Glomerular visceral epithelial cell (primary cell): Measurements from ENCODE around the gene CCDC197.

Experiments used
- DNase-seq: peaks from one replicate; pipeline ENCODE4 v3.0.0-alpha.2; 2016; ENCODE audit errors: extremely low spot score

CCDC197 gene

DNA sequence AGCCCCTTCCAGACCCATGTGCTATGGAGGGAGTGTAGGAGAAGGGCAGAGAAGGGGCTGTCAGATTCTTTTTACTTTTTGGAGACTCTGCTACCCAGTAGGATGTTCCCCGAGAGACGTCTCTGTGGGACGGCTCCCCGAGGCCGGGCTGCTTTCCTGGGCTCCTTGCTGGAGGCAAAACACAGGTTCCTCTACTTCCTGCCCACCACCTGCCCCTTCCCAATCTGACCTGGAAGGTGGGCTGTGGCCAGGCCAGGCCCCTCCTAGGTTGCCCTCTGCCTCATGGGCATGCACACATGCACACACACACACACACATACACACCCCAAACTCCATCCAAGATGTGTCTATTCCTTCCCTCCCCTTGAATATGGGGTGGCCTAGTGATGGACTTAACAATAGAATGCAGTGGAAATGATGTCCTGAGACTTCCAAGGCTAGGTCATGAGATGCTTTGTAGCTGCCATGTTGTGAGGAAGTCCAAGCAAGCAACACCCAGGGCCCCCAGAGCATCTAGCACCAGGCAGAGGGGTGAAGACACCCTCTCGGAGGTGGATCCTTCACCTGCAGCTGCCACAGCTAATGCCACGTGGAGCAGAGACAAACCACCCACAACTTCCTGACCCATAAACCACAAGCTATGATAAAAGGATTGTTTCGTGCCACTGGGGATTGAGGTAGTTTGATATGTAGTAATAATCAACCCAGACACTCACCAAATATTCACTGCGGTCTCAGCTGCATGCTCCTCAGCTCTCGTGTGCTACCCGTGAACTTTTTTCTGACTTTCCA lies 19.1 kb upstream of the CCDC197 start:
- DNase-seq, result peak; percentile 97

DNA sequence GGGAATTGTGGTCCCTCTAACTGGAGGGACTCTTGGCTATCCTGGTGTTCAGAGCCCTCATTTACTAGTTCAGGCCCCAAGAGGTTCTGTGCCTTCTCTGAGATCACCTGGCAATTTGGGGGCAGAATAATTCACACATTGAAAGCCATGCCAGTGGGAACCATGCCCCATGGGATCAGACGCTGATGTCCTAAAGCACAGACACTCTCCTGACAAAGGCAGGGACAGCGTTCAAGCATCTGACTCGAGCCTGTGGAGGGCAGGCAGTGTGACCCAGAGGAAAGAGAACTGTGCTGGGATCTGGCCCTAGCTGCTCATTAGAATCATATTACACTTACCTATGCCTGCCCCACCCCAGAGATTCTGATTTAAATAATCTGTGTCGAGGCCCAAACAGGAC lies 18.4 kb upstream of the CCDC197 start:
- DNase-seq, result no peak

DNA sequence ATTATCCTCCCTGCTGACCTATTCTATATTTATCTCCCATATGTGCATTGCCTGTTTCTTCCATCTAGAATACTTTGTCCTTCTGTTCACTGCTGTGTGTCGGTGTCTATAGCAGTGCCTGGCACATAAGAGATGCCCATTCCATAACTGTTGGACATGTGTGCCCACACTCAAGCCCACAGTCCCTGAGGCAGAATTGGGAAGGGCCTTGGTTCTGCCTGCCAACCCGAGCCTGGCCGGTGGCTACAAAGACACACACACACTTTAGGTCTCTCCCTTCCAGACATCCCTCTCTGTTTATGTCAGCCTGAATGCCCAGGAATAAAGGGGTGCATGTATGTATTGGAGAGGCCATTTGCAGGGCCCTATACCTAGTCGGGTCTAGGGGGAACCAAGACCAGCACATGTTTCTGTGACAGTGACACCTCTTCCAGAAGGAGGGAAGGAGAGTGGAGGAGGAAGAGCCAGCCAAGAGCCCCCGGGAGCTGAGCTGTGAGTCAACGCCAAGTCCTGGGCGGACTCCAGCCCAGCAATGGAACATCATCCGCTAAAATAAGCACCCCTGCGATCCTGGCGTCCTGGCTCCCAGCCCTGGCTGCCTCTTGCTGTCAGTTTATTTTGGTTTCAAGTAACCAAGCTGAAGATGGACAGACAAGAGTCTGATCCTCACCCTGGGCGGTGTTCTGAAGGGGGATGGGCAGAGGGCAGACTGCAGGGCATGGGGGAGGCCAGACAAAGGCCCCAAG lies 16.5 kb upstream of the CCDC197 start:
- DNase-seq, result no peak

DNA sequence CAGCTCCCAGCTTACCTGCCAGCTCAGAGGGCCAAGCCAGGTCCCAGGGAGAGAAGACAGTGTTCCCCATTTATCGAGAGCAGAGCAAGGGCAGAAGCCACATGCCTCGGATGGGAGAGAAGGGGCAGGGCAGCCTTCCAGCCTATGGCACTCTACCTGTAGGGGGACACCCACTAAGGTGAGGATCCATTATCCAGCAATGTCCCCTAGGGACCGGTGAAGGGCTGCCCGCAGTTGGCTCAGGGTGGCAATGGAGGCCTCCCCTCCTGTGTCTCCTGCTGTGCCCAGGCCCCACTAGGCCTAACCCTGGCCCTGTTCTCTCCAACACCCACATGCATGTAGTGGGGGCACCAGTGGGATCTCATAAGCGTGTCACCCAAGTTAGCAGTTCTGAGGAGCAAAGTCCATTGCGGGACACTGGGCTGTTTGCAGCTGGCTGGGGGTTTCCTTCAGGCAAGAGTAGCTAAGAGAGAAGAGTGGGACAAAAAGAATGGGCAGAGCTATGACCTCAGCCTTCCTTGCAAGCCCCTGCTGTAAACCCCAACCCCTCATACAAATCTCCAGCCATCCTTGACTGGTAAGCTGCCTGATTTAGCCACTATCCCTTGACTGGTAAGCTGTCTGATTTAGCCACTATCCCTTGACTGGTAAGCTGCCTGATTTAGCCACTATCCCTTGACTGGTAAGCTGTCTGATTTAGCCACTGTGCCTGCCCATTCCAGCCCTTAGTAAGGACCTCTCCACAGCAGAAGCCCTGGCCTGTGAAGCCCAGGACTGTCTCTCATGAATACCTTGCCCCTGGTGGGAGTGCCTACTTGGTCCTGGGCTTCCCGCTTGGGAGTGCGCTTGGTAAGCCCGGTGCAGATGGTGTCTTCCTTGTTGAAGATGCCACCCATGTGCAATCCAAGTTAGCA lies 15.5 kb upstream of the CCDC197 start:
- DNase-seq, result no peak

DNA sequence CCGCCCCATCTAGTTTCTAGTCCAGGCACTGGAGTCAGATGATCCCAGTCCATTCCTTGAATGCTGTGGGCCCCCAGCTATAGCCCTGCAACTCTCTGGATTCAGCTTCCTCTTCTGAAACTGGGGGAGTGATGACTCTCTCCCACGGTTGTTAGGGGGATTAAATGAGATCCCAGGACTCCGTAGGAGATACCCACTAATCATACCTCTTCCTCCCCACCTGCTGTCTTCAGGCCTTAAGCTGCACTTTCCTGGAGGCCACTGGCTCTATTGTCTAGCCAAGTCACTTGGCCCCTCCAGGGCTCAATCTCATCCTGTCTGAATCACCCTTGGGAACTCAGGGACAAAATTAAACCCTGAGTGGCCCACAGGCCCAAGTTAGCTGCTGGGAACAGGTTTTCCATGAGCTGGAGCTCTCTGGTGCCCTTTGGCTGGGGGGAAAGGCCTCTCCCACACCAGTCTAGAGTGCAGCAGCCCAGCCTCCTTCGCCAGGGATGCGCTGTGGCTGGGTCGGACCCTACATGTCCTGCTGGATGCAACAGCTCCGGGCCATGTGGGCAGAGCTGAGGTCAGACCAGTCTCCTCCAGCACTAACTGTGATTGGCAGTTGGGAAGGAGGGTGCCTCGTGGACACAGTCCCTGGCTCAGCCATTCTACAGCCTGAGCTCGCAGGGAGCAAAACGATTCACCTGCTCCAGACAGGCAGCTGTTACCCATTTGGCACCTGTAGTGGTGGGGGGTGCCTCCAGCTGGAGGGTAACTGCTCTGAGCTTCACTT lies 14.7 kb upstream of the CCDC197 start:
- no peak for DNase-seq

DNA sequence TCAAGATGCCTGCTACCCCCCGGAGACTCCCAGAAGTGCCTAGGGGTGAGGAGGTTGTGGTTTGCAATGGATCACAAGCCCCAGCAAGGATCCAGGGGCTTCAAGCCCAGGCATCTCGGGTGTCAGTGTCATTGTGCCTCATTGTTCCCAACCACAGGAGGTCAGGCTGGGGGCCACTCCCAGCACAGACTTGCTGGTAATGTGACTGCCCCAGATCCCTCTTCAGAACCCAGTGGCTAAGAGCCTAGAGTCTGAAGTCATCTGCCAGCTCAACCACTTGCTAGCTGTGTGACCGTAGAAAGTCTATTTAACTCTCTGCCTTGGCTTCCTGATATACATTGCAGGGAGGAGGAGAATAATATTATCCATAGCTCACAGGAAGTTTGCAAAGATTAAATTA lies 13.0 kb upstream of the CCDC197 start:
- peak; percentile 88 for DNase-seq

DNA sequence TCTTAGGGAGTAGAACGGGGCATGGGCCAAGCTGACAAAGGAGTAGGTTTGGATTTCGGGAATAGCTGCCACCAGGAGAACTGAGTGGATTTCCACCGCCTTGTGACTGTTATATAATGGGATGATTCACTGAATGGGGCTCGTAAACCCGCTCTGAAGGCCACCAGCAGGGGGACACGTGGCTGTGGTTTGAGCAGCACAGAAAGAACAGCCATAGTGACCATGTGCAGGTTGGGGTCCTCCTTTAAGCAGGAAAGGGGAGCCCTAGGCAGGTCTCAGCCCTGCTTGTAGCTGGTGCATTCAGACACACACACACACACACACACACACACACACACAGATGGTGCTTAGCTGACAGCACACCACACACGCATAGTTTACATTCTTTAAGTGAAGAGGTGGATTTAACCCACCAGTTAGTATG lies 12.1 kb upstream of the CCDC197 start:
- DNase-seq, result peak; percentile 93

DNA sequence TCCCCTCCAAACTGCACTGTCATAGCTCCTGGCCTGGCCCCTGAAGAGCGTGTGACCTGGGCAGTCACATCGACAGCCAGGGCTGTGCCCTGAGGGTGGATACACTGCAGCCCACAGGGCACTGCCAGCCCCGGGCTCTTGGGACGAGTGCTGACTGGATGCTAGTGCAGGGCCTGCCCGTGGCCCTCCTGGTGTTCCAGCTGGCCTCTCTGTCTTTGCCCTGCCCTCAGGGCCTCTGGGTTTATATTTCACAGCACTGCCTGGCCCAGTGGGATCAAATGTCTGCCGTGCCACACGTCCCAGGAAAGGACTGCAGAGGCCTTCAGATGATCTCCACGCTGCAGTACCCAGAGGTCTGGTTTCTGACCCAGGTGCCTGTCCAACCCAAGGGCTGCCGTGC lies 10.1 kb upstream of the CCDC197 start:
- no peak for DNase-seq

DNA sequence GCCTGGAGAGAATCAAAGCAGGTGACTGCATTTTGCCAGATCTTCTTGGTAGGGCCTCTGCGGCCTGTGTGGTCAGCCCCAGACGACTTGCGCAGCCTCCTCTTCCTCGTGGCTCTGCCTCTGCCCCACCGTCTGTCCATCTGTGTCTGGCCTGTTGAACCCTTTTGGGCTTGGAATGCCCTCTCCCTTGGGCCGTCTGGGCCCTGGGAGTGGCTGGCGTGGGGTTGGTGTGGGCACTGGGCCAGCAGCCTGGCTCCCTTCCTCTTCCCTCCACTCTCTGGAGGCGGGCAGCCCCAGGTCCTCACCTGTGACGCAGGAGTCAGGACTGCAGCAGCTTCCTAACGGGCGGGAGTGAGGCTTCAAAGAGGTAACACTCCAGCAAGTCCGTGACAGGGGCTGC lies 9.7 kb upstream of the CCDC197 start:
- DNase-seq, result no peak

DNA sequence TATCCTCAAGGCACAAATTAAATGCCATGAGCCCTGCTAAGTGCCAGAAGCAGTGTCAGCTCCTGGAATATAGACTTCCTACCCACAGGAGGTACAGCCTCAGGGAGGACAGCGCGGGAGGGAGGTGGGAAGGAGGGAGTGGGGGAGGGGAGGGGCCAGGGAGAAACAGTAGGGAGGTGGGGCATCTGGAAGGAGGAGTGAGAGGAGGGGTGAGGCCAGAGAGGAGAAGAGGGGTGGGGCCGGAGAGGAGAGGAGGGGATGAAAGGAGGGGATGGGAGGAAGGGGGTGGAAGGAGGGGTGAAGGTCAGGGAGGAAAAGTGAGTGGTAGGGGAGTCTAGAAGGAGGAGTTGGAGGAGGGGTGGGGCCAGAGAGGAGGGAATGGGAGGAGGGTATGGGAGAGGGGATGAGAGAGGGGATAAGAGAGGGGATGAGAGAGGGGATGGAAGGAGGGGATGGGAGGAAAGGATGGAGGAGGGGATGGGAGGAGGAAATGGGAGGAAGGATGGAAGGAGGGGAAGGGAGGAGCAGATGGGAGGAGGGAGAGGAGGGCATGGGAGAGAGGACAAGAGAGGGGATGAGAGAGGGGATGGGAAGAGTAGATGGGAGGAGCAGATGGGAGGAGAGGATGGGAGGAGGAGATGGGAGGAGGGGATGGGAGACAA lies 9.2 kb upstream of the CCDC197 start:
- DNase-seq, result no peak

DNA sequence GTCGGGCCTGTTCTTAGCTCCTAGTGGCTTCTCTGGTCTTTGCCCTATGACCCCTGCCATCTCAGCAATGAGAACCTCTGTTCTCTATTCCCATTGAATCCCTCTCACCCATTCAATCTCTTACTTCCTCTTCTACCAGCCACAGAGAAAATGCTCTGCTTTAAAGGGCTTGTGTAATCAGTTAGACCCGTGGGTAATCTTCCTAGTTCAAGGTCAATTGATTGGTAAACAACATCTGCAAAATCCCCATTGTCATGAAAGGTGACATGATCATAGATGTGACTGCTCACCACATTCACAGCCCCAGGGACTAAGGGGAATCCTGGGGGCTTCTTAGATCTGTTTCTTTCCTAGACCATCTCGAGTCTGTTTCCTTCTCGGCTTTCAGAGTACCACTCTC lies 7.2 kb upstream of the CCDC197 start:
- no peak for DNase-seq

DNA sequence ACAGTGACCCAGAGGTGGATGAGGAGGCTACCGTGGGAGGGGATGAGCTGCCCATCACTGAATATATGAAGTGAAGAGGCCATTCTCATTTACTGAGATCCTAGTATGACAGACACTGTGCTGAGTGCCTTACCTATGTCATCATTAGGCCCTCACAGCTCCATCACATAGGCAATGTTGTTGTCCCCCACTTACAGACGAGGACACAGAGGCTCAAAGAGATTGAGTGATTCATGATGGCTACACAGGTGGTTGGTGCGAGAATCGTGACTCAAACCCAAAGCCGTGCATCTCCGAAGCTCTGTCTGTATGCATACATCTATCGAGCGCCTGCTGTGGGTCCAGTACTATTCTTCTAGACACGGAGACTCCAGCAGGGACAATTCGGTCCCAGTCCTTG lies 5.9 kb upstream of the CCDC197 start:
- no peak for DNase-seq

DNA sequence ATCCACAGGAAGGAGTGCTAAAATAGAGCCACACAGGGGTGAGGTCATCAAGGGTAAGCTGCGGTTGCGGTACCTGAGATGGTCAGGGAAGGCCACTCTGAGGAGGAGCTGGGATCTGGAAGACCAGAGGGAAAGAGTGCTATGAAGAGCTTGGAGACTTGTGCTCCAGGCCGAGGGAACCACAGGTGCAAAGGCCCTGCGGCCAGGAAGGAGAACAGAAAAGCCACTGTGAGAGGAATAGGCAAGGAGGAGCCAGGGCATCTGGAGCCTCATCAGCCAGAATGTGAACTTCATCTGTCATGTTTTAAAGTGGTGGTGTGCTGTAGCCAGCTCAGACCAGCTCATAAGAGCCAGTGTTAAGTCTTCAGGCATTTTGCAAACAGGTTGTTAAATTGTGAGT lies 5.5 kb upstream of the CCDC197 start:
- no peak for DNase-seq

DNA sequence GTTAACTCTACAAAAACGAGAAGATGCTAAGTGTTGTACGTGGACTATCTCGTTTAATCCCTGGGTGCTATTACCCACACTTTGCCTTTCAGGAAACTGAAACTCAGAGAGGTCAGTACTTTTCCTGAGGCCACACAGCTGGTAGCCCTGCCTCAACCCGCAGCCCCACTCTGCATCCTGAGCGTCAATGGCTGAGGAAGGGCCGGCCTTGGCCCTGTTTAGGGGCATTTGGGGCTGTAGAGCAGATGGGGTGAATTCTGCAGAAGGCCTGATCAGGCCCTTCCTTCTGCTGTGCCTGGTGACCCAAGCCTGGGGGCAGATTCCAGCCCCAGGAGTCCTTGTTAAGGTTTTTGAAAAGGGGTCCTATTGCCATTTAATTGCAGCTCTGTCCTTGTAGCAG lies 3.7 kb upstream of the CCDC197 start:
- DNase-seq, result no peak

DNA sequence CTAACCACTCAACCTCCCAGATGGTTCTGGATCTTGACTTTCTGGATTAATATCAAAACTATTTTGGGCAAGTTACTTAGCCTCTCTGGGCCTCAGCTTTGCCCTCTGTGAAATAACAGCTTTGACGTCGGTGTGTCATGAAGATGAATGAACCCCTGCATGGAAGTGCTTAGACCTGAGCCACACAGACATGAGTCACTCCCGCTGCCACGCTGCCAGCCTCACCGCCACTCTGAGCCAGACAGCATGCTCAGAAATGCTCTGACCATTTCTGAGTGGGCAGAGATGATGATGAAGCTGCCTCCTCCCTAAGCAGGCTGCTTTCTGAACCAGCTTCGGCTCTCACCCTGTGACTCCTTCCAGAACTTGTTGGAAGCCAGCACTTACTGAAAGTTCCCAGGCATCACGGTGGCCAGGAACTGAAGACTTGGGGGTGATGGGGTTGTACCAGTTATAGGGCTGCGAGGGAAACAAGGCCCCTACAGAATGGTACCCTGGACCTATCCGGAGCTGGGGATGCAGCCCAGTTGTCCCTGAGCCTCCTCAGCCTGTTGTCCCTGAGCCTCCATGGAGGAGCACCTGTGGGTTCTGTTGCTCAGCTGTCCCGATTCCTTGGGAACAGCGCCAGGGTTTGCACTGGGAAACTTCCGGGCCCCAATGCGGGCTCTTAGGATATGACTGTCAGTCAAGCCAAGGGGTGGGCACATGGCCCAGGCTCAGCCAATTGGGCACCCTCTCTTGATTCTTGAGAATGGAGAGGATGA lies 2.0 kb upstream of the CCDC197 start:
- peak; percentile 93 for DNase-seq

DNA sequence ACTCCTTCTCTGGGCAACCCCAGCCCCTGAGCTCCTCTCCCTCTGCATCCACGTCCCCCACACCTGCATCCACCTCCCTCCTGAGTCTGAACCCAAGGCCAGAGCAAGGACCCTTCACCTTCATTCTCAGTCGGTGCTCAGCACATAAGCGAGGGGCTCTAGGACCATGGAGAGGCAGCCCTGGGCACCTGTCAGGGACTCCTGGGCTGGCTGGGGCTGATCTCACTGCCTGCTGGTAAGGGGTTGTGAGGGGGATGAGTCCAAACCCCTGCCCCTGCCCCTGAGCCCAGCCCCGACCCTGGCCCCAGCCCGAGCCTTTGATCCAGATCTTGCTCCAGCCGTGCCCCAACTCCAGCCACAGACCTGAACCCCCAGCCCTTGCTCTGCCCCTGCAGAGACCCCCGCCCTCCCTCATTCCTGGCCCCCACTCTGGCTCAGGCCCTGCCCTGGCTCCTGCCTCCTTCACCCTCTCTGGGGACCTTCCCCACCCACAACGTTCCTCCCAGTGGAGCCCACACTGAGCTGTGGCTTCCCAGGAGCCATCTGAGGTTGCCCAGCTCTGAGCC lies 888 bp upstream of the CCDC197 start:
- DNase-seq, result no peak

DNA sequence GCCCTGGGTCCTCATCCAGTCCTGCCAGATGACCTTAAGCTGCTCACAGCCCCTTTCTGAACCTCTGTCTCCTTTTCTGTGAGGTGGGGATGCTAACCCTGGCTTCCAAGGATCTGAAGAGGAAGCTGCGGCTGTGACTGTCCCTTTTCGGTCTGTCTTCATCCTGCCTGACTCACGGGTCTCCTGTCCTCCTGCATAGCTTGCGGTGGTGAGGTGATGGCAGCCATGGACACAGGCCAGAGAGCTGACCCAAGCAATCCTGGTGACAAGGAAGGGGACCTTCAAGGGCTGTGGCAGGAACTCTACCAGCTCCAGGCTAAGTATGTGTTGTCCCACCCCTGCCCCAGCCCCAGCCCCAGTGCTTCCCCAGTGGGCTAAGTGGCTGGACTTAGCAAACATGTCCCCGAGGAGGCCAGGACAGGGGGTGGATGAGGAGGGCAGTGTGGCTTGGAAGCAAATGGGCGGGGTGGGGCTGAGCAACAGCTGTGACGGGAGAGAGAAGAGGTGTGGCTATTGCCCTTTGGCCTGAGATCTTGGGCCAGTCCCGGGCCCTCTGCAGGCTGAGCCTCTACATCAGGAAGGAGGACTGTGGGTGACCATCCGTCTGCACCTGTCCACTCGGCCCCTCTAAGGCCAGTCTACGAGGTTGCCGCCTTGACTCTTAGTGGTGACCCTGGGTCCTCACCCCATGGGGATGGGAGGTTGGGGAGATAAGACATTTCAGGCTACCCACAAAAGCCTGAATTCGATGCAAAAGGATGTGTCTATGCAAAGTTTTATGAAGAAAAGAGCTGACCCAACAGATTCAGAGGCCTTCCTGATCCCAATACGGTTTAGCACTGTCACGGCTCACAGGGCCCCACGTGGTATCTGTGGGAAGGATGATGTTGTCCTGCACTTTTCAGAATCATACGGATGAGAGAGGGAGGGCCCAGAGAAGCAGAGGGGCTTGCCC lies 1.1 kb downstream of the CCDC197 start:
- DNase-seq, result no peak

DNA sequence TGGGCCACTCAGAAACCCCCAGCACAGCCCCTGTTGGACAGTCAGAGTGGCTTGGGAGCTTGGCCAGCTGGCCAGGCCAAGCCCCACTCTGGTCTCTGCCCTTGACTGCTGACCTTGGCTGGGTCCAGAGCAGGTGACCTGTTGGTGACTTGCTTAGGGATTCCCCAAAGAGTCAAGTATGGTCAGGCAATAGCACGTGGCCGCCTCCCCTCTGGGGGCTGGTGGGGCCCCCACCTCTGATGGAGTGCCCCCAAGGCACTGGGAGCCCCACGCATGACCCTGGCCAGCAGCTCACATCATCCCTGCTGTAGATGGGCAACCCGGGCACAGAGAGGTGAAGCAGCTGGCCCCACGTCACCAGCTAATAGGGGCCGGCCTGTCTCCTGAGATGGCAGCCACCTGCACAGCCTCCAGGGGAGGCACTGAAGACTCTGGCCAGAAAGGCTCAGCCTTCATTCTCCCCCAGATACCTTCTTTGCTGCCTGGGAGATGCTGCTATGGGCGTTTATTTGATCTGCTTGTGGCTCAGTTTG lies 1.8 kb downstream of the CCDC197 start:
- DNase-seq, result no peak
